Measurements from ENCODE around the gene PSPH.
A peak's percentile ranks its signal among the peaks of the same experiment; 100 is the strongest.
"Not testable (repeated sequence)": the region's sequence is repeated elsewhere in the genome, so short reads cannot be mapped to it uniquely, and the experiment has no call there.

PSPH gene

GRCh38 chr7:56051339-56052191 lies at the start of gene PSPH, which contains the start of gene CCT6A:
Gene PSPH, minus strand, starts transcription at chr7:56051444. Its CDS starts 30,232 bp downstream, at chr7:56021212.
Gene CCT6A, plus strand, starts transcription at chr7:56051765. Its CDS starts 84 bp downstream, at chr7:56051849.
- peak; percentile 93 to 94 for DNase-seq (ENCODE audit: low read depth in 2 of 2)

GRCh38 chr7:56099653-56100052 lies 48.4 kb upstream of the PSPH start:
- no peak for DNase-seq (ENCODE audit: low read depth in 2 of 2)

GRCh38 chr7:56098187-56099008 lies 47.2 kb upstream of the PSPH start:
- not testable (repeated sequence) for DNase-seq (ENCODE audit: low read depth in 2 of 2)

- DNase-seq (ENCODE audit: low read depth in 2 of 2) = no peak
These were observed 46.5 kb upstream of the PSPH start for GRCh38 chr7:56097700-56098099.

GRCh38 chr7:56092789-56093531 lies 41.7 kb upstream of the PSPH start, which contains the start of gene PHKG1:
Gene PHKG1, minus strand, starts transcription at chr7:56092952. Its CDS starts 4,011 bp downstream, at chr7:56088941.
- no peak for DNase-seq (ENCODE audit: low read depth in 2 of 2)

- not testable (repeated sequence) for DNase-seq (ENCODE audit: low read depth in 2 of 2)
These were observed 41.1 kb upstream of the PSPH start for GRCh38 chr7:56092388-56092787.

- DNase-seq (ENCODE audit: low read depth in 2 of 2) = no peak
These were observed 40.3 kb upstream of the PSPH start for GRCh38 chr7:56091591-56091990.

GRCh38 chr7:56087445-56087844 lies 36.2 kb upstream of the PSPH start:
- DNase-seq (ENCODE audit: low read depth in 2 of 2) = no peak

GRCh38 chr7:56086761-56087160 lies 35.5 kb upstream of the PSPH start:
- no peak for DNase-seq (ENCODE audit: low read depth in 2 of 2)

GRCh38 chr7:56083150-56083785 lies 32.0 kb upstream of the PSPH start:
- no peak for DNase-seq (ENCODE audit: low read depth in 2 of 2)

GRCh38 chr7:56081626-56082340 lies 30.5 kb upstream of the PSPH start:
- DNase-seq (ENCODE audit: low read depth in 2 of 2) = no peak

- DNase-seq (ENCODE audit: low read depth in 2 of 2) = not testable (repeated sequence)
These were observed 29.6 kb upstream of the PSPH start for GRCh38 chr7:56080726-56081435.

- DNase-seq (ENCODE audit: low read depth in 2 of 2) = no peak
These were observed 28.4 kb upstream of the PSPH start for GRCh38 chr7:56079450-56080185.

GRCh38 chr7:56078196-56078595 lies 27.0 kb upstream of the PSPH start:
- no peak for DNase-seq (ENCODE audit: low read depth in 2 of 2)

- no peak for DNase-seq (ENCODE audit: low read depth in 2 of 2)
These were observed 26.4 kb upstream of the PSPH start for GRCh38 chr7:56077681-56078080.

- peak in 1 of 2 donors; percentile 29 for DNase-seq (ENCODE audit: low read depth in 2 of 2)
These were observed 23.1 kb upstream of the PSPH start for GRCh38 chr7:56074371-56074791.

GRCh38 chr7:56066376-56066775 lies 15.1 kb upstream of the PSPH start:
- DNase-seq (ENCODE audit: low read depth in 2 of 2) = not testable (repeated sequence)

GRCh38 chr7:56063882-56064625 lies 12.8 kb upstream of the PSPH start, which contains the start of gene SUMF2:
Gene SUMF2, plus strand, starts transcription at chr7:56064286. Its CDS starts 26 bp downstream, at chr7:56064312.
- DNase-seq (ENCODE audit: low read depth in 2 of 2) = peak; percentile 83 to 87

All from stimulated activated CD8-positive, alpha-beta memory T cell treated with anti-CD3 and anti-CD28 coated beads, Interleukin-15, amount 100 ng/mL, for 48 hours (primary cell).